ENCODE measurements around the gene SZRD1.
"Not testable (repeated sequence)": the region's sequence is repeated elsewhere in the genome, so short reads cannot be mapped to it uniquely, and the experiment has no call there.

Gene SZRD1, protein sequence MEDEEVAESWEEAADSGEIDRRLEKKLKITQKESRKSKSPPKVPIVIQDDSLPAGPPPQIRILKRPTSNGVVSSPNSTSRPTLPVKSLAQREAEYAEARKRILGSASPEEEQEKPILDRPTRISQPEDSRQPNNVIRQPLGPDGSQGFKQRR

DNA sequence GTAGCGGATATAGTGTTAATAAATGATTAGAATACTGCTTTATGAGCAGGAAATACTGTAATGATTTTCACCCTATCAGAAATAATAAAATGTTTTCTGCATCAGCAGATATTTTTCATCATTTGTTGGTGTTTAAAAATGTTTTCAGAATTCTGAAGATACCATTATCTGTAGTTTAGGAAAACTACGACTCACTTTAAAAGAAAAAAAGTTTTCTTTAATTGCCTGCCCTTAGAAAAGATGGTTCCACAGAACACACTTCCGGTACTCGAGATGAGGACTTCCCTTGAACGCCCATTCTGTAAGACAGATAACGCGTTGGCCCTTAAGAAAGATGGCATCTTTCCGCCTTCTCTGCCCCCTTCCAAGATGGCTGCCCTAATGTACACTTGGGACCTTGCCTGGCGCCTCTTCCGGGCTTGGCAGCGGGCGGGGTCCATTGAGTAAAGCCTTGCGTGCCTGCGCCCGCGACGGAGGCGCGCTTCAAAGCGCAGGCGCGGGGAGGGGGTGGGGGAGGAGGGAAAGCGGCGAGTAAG lies at the start of gene SZRD1:
SZRD1 (plus strand) TSS at position 521 of the 536 bp plus-strand sequence. CDS start 16 bp downstream, outside the sequence.
- DNase-seq (ENCODE audit: low read depth), result peak; percentile 98

GRCh38 chr1:16318555-16318954 lies 48.5 kb upstream of the SZRD1 start:
- no peak for DNase-seq (ENCODE audit: low read depth)

- DNase-seq (ENCODE audit: low read depth), result no peak
Measured at GRCh38 chr1:16321176-16321867, 45.7 kb upstream of the SZRD1 start.

DNA sequence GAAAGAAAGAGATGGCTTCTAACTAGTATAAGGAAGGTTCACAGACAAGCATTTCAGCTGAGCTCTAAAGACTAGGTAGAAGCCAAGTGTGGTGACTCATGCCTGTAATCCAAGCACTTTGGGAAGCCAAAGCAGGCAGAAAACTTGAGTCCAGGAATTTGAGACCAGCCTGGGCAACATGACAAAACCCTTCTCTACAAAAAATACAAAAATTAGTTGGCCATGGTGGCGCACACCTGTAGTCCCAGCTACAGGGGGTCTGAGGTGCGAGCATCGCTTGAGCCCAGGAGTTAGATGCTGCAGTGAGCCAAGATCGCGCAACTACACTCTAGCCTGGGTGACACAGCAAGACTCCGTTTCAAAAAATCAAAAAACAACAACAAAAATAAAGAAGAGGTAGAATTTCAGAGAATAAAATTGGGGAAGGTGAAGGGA lies 42.6 kb upstream of the SZRD1 start:
- DNase-seq (ENCODE audit: low read depth), result peak; percentile 75

GRCh38 chr1:16326833-16327404 lies 40.1 kb upstream of the SZRD1 start:
- no peak for DNase-seq (ENCODE audit: low read depth)

GRCh38 chr1:16334655-16335340 lies 32.2 kb upstream of the SZRD1 start:
- DNase-seq (ENCODE audit: low read depth), result no peak

DNA sequence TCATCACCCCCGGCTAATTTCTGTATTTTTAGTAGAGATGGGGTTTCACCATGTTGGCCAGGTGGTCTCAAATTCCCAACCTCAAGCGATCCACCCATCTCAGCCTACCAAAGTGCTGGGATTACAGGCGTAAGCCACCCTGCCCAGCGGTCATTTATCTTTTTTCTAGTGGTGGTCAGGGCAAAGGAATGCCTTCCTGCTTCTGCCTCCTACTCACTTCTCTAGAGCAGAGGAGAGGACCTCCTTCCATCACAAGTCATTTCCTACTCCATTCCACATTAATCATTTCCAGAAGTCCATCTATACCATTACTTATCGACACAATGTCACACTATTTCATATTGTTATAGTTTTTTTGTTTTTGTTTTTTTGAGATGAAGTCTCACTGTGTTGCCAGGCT lies 28.1 kb upstream of the SZRD1 start:
- DNase-seq (ENCODE audit: low read depth), result no peak

DNA sequence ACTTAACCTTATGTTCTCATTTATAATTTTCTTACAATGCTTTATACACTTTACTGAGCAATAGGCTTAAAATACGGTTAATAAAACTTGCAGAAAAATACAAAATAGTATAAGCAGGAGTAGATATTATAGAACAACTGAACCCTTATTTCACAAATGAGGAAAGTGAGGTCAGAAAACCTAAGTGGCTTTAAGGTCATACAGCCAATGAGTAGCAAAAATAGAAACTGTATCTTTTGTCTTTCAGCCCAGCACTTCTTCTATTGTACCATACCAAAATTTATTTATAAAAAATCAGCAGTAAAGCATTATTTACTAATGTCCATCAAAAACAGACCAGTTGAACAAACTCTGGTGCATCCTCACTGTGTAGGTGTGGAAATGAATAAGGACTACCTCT lies 26.4 kb upstream of the SZRD1 start:
- DNase-seq (ENCODE audit: low read depth), result no peak

- DNase-seq (ENCODE audit: low read depth), result no peak
Measured at GRCh38 chr1:16342331-16343062, 24.5 kb upstream of the SZRD1 start.

DNA sequence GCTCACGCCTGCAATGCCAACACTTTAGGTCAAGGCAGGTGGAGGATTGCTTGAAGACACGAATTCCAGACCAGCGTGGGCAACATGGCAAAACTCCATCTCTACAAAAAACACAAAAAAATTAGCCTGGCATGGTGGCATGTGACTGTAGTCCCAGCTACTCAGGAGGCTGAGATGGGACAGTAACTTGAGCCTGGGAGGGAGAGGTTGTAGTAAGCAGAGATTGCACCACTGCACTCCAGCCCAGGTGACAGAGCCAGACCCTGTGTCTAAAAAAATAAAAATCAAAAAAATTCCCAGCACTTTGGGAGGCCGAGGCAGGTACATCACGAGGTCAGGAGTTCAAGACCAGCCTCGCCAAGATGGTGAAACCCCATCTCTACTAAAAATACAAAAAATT lies 23.8 kb upstream of the SZRD1 start:
- not testable (repeated sequence) for DNase-seq (ENCODE audit: low read depth)

DNA sequence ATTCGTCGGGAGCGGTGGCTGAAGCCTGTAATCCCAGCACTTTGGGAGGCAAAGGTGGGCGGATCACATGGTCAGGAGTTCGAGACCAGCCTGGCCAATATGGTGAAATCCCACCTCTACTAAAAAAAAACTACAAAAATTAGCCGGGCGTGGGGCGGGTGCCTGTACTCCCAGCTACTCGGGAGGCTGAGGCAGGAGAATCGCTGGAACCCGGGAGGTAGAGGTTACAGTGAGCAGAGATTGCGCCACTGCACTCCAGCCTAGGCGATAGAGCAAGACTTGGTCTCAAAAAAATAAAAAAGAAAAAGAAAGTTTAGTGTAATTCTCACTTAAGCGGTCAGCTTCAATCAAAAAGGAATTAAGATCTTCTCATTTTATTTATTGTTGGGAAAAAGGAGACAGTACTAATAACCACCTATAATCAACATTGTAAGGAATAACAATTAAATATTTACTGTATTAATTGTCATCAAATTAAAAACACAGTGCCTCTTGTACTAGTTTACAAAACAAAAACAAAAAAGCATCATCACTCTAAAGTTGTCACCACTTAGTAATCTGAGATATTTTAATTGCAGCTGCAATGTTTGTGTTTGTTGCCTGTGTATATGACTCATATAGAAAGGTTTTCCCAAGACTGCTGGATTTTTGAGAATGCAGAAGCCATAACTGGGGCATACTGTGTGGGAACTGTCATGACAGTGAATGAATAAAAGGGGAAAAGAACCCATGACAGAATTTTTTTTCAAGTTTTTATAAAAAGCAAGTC lies 18.4 kb upstream of the SZRD1 start:
- DNase-seq (ENCODE audit: low read depth), result peak; percentile 88

DNA sequence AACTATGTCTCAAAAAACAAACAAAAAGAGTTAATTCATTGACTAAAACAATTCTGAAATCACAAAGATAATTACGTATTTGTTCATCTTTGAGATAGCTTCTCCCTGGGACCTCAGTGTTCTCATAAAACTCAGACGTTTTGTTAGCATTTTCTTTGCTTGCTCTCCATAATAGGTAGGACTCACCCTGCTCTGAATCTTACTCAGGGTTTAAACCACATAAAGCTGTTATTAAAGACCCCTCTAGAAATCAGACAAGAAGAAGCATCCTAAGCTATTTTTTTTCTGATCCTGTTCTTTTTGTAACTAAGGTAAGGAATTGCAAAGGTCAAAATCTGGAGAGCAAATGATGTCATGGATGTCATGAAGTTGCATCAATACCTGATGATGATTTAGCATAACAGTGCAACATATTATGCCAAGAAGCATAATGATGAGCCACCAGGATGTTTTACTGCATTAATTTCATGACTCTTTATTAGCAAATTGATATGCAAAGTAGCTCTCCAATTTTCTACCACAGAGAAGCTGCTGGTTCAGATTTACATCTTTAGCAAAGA lies 17.1 kb upstream of the SZRD1 start:
- DNase-seq (ENCODE audit: low read depth), result peak; percentile 16

DNA sequence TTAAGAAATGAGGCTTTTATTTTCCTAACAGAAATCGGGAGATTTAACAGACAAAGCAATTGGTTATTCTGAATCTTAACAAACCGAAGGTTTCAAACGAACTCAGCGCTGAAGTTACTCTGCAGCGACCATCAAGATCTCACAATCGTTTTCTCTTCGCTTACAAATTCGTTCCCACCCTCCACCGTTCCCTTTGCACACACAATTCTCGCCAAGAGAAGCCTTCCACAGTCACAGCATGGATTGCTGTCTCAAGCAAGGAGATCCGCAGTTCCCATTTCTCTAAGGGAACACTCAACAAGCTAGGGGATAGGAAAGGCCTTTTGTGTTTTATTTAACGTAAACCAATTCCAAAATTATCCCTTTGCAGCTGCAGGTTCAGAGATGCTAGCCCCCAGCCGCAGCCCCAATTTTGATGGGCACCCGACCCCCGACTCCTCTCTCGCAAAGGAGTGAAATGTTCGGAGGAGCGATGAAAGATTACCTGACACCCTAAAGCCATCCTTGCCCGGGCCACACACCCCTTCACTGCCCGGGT lies 15.5 kb upstream of the SZRD1 start:
- peak; percentile 33 for DNase-seq (ENCODE audit: low read depth)

DNA sequence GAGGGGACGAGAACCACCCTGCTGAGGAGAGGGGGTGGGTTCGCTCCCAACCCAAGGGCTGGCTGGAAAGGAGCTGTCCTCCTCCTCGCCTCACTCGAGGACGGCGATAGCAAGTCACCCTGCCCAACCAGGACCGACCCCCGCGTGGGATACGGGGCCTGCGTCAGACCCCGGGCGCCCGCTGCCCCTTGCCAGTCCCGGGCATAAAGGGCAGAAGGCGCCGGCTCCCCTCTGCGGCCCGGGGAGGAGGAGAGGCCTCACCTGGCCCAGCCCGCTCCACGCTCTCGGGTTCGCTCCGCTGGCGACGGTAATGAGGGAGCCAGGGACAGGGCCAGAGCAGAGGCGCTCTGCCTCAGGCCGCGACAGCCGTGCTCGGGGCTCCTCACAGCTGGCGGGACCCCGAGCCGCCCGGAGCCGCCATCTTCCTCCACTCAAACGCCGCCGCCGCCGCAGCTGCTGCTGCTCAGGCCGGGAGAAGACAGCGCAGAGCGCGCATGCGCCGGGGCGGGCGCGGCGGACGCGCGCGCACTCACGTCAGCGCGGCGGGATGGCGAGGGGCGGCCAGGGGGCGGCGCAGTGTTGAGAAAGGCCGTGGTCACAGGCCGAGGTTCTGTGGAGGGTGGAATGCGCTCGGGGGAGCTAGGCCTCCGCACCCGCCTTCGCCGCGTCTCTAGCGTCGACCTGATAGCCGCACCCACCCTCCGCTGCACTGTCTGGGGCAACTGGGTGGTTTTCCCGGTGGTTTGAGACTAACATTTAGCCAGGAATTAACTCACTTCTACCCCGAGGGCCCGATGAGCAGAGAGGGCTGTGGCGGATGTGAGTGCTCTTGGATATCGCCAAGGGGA lies 14.8 kb upstream of the SZRD1 start, which contains the start of gene FBXO42:
FBXO42 (minus strand) TSS at position 487 of the 848 bp plus-strand sequence. CDS start 37,062 bp downstream, outside the sequence.
- DNase-seq (ENCODE audit: low read depth), result peak; percentile 92

GRCh38 chr1:16352842-16353535 lies 14.1 kb upstream of the SZRD1 start:
- DNase-seq (ENCODE audit: low read depth), result no peak

DNA sequence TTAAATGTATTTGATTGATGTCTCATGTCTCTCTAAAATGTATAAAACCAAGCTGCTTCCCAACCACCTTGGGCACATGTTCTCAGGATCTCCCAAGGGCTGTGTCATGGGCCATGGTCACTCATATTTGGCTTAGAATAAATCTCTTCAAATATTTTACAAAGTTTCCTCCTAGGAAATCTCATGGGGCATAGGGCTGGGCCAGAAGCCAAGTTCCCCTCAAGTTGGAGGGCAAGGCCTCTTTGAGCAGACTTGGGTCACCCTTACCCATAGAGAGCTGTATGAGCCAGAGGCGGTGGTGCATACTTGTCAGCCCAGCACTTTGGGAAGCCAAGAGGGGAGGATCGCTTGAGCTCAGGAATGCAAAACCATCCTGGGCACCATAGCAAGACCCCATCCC lies 12.4 kb upstream of the SZRD1 start:
- no peak for DNase-seq (ENCODE audit: low read depth)

GRCh38 chr1:16356867-16357266 lies 10.2 kb upstream of the SZRD1 start:
- DNase-seq (ENCODE audit: low read depth), result no peak

DNA sequence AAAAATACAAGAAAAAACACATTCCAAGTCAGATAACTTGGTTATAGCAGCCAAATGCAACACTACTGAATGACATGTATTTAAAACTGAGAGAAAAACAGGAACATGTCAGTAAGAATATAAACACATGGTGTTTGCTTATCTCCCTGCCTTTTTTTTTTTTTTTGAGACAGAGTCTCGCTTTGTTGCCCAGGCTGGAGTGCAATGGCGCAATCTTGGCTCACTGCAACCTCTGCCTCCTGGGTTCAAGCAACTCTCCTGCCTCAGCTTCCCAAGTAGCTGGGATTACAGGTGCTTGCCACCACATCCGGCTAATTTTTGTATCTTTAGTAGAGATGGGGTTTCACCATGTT lies 1.9 kb upstream of the SZRD1 start:
- not testable (repeated sequence) for DNase-seq (ENCODE audit: low read depth)

Measured in ELR (cell line).